HG03175 (cell line): ENCODE measurements around the gene RTN4.
A peak's percentile ranks its signal among the peaks of the same experiment; 100 is the strongest.
"Not testable (repeated sequence)": the region's sequence is repeated elsewhere in the genome, so short reads cannot be mapped to it uniquely, and the experiment has no call there.

ENCODE experiments used
- ATAC-seq: cut with Tn5 transposase; IDR thresholded peaks from one replicate; pipeline ENCODE4 v1.9.1; 2021; ENCODE audit warnings: mild to moderate bottlenecking, moderate library complexity; ENCODE audit not compliant: unreplicated experiment

Gene RTN4, protein sequence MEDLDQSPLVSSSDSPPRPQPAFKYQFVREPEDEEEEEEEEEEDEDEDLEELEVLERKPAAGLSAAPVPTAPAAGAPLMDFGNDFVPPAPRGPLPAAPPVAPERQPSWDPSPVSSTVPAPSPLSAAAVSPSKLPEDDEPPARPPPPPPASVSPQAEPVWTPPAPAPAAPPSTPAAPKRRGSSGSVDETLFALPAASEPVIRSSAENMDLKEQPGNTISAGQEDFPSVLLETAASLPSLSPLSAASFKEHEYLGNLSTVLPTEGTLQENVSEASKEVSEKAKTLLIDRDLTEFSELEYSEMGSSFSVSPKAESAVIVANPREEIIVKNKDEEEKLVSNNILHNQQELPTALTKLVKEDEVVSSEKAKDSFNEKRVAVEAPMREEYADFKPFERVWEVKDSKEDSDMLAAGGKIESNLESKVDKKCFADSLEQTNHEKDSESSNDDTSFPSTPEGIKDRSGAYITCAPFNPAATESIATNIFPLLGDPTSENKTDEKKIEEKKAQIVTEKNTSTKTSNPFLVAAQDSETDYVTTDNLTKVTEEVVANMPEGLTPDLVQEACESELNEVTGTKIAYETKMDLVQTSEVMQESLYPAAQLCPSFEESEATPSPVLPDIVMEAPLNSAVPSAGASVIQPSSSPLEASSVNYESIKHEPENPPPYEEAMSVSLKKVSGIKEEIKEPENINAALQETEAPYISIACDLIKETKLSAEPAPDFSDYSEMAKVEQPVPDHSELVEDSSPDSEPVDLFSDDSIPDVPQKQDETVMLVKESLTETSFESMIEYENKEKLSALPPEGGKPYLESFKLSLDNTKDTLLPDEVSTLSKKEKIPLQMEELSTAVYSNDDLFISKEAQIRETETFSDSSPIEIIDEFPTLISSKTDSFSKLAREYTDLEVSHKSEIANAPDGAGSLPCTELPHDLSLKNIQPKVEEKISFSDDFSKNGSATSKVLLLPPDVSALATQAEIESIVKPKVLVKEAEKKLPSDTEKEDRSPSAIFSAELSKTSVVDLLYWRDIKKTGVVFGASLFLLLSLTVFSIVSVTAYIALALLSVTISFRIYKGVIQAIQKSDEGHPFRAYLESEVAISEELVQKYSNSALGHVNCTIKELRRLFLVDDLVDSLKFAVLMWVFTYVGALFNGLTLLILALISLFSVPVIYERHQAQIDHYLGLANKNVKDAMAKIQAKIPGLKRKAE

DNA sequence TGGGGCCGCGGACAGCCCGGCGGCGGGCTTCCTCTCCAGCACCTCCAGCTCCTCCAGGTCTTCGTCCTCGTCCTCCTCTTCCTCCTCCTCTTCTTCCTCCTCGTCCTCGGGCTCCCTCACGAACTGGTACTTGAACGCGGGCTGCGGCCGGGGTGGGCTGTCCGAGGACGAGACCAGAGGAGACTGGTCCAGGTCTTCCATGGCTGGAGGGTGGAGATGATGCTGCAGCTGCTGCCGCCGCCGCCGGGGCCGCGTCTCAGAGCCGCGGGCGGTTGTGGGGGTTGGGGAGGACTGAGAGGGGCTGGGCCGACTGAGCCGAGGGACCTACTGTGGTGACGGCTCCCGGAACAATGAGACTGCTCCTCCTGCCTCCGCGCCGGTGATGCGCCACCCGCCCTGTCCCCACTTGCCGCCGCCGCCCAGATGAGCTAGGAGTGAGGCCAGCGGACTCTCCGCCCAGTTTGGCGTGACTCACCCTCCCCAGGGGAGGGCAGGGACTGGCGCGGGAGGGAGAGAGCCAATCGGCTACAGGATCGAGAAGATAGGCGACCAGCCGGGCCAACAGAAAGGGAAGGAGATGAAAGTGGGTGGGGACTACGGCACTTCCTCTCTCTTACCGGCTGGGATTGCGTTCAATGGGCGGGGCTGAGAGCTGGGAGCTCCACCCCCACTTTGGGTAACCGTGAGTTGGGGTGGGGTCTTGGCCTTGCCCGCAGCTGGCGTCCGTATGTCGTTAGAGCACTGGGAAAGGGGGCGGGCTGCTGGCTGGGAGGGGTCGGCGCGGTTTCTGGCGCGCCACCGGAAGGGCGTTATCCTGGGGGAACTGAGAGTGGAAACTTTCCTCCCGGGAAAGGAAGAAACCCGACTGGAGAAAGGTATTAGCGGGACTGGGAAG is at the start of gene RTN4:
Gene RTN4, minus strand, starts transcription at position 352 of the 895 bp plus-strand sequence. Its CDS starts 151 bp downstream, at position 201.
- ATAC-seq, result peak; percentile 88

DNA sequence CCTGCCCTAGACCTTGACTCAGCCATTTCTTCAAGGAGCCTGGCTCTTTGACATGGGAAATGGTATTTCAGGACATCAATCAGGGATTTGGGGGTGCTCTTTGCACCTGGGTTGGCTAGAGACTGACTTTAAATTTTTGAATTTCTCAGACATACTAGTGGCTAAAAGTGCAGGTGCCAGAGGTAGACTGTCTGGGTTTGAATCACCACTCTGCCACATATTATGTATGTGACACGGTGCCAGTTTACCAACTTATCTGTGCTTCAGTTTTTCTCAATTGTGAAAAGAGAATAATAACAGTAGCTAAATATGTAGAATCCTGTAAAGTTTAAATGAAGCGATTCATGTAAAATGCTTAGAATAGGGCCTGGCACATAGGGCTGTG is 49.2 kb upstream of the RTN4 start:
- no peak for ATAC-seq

GRCh38 chr2:55097461-55098410 is 47.5 kb upstream of the RTN4 start:
- ATAC-seq, result no peak

GRCh38 chr2:55097082-55097460 is 46.8 kb upstream of the RTN4 start:
- no peak for ATAC-seq

DNA sequence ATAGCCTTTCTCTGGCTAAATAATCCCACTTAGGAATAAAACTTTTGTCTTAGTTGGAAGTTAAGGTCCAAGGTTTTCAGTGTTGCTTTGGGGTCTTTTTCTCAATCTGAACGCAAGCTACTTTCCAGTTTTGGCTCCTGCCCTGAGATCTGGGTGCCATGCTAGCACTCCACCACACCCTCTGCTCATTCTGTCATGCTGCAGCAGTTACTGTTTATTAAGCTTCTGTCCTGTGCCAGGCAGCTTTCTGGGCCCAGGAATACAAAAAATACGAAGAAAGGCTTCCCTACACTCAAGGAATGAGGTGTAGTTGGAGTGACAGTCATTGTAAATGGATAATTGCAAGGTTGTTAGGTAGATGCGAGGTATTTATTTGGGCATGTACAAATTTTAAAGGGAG is 46.3 kb upstream of the RTN4 start:
- ATAC-seq, result no peak

- ATAC-seq, result no peak
These were observed 43.1 kb upstream of the RTN4 start for GRCh38 chr2:55093381-55093780.

GRCh38 chr2:55092439-55092838 is 42.2 kb upstream of the RTN4 start:
- no peak for ATAC-seq

- not testable (repeated sequence) for ATAC-seq
These were observed 41.4 kb upstream of the RTN4 start for GRCh38 chr2:55091681-55092080.

DNA sequence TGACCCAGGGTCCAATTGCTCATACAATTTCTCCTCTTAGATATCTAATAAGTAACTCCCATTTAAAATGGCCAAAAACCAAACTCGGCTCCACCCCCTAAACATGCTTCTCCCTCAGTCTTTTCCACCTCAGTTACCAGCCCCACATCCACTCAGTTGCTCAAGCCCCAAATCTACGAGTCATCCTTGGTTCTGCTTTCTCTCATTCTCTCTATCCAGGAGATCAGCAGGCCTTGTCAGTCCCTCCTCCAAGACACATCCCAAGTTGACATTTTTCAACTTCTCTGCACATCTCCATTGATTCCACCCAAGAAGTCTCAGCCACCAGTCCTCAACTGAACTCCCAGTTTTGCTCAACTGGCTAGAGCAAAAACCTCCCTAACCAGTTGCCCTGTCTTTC is 40.5 kb upstream of the RTN4 start:
- ATAC-seq, result no peak

DNA sequence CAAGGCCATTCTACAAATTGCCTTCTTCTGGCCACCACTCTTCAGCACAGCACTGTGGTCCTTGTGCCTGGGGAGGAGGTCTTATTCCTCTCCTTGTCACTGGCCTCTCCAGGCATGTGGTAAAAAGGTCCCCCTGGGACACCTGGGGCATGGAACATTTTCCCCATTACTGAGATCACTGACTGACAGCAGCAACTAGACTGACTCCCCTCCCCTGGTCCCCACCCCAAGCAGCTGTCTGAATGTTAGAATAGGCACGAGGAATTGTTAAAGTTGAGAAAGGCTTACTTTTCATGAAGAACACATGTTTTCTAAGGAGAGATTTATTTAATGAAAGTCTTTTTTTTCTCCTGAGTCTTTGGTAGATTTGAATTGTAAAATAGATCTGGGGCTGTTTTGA is 39.5 kb upstream of the RTN4 start:
- ATAC-seq, result no peak

DNA sequence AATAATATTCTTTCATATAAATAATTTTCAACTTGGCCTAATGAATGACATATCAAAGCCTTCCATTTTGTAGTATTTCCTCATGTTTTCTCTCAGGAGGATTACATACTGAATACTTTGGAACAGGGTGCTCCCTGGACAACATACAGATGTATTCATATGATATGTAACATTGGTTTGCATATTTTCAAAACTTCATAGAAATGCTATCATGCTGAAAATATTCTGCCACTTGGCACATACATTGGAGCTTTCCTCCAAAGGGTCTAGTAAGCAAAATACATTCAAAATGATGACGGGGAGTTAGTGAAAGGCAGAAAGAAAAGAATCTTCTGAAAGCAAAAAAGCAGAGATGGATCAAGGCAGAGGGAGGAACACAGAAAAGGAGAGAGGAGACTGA is 38.1 kb upstream of the RTN4 start:
- no peak for ATAC-seq

DNA sequence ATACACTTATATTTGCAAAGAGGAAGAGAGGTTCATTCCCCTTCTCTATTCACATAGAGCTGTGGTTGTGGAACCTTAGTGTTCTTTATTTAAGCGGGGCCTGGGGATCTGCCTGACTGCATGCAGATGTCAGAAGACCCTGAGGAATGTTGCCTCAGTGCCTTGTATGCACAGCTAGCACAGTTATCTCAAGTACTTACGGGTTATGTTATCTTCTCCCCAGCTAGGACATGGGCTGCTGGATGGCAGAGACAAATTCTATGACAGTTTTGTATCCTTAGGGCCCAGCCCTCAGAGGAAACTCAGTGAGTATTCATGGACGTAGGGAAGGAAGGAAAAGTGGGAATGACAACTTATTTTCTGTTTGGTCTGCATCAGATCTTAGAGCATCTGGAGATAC is 37.7 kb upstream of the RTN4 start:
- ATAC-seq, result no peak

DNA sequence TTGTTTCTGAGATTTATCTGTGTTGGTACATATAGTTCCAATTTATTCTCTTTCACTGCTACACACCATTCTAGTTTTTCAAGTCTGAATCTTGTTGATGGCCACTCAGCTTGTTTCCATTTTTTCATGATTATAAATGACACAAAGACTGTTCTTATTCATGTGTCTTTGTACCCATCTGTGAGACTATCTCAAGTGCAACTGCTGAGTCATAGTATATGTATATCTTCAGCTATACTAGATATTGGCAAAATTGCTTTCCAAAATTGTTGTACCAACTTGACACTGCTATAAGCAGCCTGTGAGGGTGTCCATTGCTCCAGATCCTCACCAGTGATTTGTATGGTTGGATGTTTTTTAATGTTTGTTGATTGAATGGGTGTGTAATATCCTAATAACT is 37.2 kb upstream of the RTN4 start:
- no peak for ATAC-seq

DNA sequence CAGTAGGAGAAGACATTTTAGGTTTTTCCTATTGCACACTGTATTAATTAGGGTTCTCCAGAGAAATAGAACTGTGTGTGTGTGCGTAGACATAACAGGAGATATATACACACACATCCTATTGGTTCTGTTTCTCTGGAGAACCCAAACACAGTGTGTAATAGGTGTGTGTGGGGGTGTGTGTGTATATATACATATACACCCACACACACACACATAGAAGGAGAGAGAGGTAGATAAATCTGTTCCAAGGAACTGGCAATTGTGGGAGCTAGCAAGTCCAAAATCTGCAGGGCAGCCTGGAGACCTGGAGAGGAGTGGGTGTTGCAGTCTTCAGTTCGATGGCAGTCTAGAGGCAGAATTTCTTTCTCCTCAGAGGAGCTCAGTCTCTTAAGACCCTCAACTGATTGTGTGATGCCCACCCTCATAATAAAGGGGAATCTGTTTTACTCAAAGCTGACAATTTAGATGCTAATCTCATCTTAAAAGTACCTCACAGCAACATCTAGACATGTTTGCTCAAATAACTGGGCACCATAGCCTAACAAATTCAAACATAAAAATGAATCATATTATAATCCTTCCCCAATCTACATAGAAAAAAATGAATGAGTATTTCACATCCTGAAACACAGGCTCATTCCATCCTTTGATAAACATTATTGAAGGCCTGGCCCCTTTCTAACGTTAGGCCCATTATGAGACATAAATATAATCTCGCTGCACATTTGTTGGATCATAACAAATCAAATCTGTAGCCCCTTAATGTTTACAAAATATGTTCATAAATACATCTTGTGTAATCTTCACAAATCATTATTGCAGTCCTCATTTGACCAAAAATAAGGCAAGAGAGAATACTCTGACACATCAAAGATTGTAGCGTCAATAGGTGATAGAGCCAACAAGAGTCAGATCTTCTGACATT is 35.1 kb upstream of the RTN4 start:
- ATAC-seq, result no peak

- ATAC-seq, result no peak
These were observed 34.4 kb upstream of the RTN4 start for GRCh38 chr2:55084641-55085040.

DNA sequence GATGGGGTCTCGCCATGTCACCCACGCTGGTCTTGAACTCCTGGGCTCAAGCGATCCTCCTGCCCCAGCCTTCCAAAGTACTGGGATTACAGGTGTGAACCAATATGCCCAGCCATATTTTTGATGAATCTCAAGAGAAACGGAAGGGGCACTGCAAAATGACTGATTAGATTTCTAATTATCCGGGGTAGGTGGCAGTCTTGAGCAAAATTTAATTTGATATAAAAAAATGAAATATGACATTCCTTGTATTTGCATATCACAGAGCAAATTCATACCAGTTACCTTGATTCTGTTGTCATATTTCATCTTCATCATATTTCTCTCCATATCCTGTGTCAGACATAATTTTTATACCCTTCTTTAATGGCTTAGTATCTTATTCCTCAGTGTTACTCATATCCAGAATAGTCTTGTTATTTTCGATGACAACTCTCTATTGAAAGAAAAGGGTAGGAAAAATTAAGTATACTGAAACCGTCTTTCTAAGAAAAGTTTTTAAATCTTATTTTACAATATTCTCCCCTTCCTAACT is 30.0 kb upstream of the RTN4 start:
- ATAC-seq, result no peak

DNA sequence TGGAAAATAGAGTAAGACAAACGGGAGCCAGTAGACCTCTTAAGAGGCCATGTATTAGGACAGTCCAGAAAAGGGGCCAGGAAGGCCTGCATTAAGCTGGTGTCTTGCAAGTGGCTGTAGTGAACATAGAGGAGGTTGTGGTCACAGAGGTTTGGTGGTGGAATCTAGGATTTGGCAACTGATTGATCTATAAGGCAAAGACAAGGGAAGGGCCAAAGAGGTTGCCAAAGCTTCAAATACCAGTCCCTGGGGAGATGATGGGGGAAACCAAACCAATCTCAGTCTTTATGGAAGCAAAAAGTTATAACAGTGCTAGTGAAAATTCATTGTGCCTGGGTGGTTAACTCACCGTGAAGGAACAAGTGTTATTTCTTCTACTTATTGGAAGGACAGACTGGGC is 28.7 kb upstream of the RTN4 start:
- ATAC-seq, result no peak

- ATAC-seq, result no peak
These were observed 26.5 kb upstream of the RTN4 start for GRCh38 chr2:55076721-55077120.
